NCI-H82 (cell line): ENCODE data around the gene LOXL4.
A peak's percentile ranks its signal among the peaks of the same experiment; 100 is the strongest.

Experiments used
- DNase-seq: peaks from one replicate; lab custom pipeline; 2025; lab: John Stamatoyannopoulos, UW

The LOXL4 gene

GRCh38 chr10:98267894-98268693, at the start of gene LOXL4:
TSS of gene LOXL4 (minus strand) at chr10:98268194. CDS start at chr10:98263019, 5,175 bp downstream.
- DNase-seq: peak; percentile 74

GRCh38 chr10:98316661-98317060, 48.7 kb upstream of the LOXL4 start:
- DNase-seq: peak; percentile 18

GRCh38 chr10:98316170-98316569, 48.2 kb upstream of the LOXL4 start:
- DNase-seq: no peak

GRCh38 chr10:98314532-98315284, 46.7 kb upstream of the LOXL4 start:
- no peak for DNase-seq

GRCh38 chr10:98313598-98313997, 45.6 kb upstream of the LOXL4 start:
- DNase-seq: no peak

GRCh38 chr10:98312822-98313221, 44.8 kb upstream of the LOXL4 start:
- no peak for DNase-seq

- DNase-seq: no peak
These were observed 44.4 kb upstream of the LOXL4 start for GRCh38 chr10:98312349-98312748.

GRCh38 chr10:98310701-98311100, 42.7 kb upstream of the LOXL4 start:
- DNase-seq: no peak

- DNase-seq: peak; percentile 95
These were observed 41.7 kb upstream of the LOXL4 start for GRCh38 chr10:98309366-98310355.

GRCh38 chr10:98308669-98309365, 40.8 kb upstream of the LOXL4 start:
- DNase-seq: peak; percentile 96

GRCh38 chr10:98307916-98308541, 40.0 kb upstream of the LOXL4 start:
- peak; percentile 42 for DNase-seq

GRCh38 chr10:98306501-98306900, 38.5 kb upstream of the LOXL4 start:
- DNase-seq: no peak

- DNase-seq: no peak
These were observed 35.6 kb upstream of the LOXL4 start for GRCh38 chr10:98303569-98303968.

GRCh38 chr10:98302741-98303365, 34.9 kb upstream of the LOXL4 start:
- no peak for DNase-seq

- peak; percentile 76 for DNase-seq
These were observed 33.8 kb upstream of the LOXL4 start for GRCh38 chr10:98301664-98302319.

- no peak for DNase-seq
These were observed 32.7 kb upstream of the LOXL4 start for GRCh38 chr10:98300526-98301229.

GRCh38 chr10:98299341-98299740, 31.3 kb upstream of the LOXL4 start:
- peak; percentile 68 for DNase-seq

GRCh38 chr10:98296524-98296923, 28.5 kb upstream of the LOXL4 start:
- DNase-seq: no peak

- peak; percentile 54 for DNase-seq
These were observed 27.9 kb upstream of the LOXL4 start for GRCh38 chr10:98295907-98296306.
